Right cardiac atrium (tissue), 5 donors: ENCODE measurements around the gene GMPR2. TPM values are rescaled to one million over a fixed set of nuclear protein-coding genes. Genes with fewer than 3 reads are reported as not detected.
A peak's percentile ranks its signal among the peaks of the same experiment; 100 is the strongest.
"Not testable (repeated sequence)": the region's sequence is repeated elsewhere in the genome, so short reads cannot be mapped to it uniquely, and the experiment has no call there.

Experiments
- ATAC-seq, 2 donors: fragments of 200-7000 bp; cut with Tn5 transposase; one replicate each; pipeline versions ENCODE4 v1.8.0 to v1.9.1; 2020; ENCODE audit warnings: moderate library complexity in 2 of 2, mild to moderate bottlenecking in 1 of 2
- DNase-seq, 3 donors: peaks; one replicate each; pipeline ENCODE4 v3.0.0-alpha.2; 2020
- H3K27ac ChIP-seq: one replicate; pipeline ENCODE4 v1.5.1; 2013; ENCODE audit warnings: mild to moderate bottlenecking, low read length, control low read depth, moderate library complexity
- H3K27me3 ChIP-seq: one replicate; pipeline ENCODE4 v1.6.1; 2013; ENCODE audit not compliant: control insufficient read depth, insufficient read depth
- H3K4me1 ChIP-seq: one replicate; pipeline ENCODE4 v1.6.1; 2013; ENCODE audit warnings: low read length; ENCODE audit not compliant: control insufficient read depth, insufficient read depth
- H3K4me3 ChIP-seq: one replicate; pipeline ENCODE4 v1.5.1; 2013; ENCODE audit warnings: low read length, control low read depth
- H3K9me3 ChIP-seq: one replicate; pipeline ENCODE4 v1.6.1; 2013; ENCODE audit warnings: low read length; ENCODE audit not compliant: control insufficient read depth
- WGBS: extraction: QIAGEN DNeasy Blood & Tissue Kit; methylation state at CpG from one replicate; pipeline ENCODE4 v1.1.7; 2013; 5-methylcytosine and 5-hydroxymethylcytosine counted together
- intact Hi-C, 4 donors: fragments of 100-400 bp; cut with DNase I; formaldehyde crosslinking; loops; one replicate each; pipeline versions ENCODE4 v1.11.0 to v1.14.0; 2022 to 2023
- polyA plus RNA-seq: library from polyadenylated mRNA; stranded (reverse); fragments of 200-250 nt; gene quantifications from one replicate; pipeline ENCODE4 v1.2.3, GENCODE V29; 2013
- total RNA-seq, 4 donors: library from RNA; stranded (reverse); fragmentation: NEBNext Ultra II Directional; extraction: Animal tissue kit (Norgen Biotek cat#: 25700); gene quantifications; one replicate each; pipeline ENCODE4 v1.2.1, GENCODE V29; 2021
- donor health status: healthy with polysubstance abuse.
- donor health status: DM: no; HTN: yes; CAD: no.
- donor health status: DM: no; HTN: no; CAD: no.
- donor health status: DM: no; HTN: yes; CAD: no; lungs with severe emphysema.
- donor health status: DM: yes; HTN: yes; CAD: no.

Gene GMPR2
- total and polyA plus RNA-seq, 5 donors: 30.3 to 45.4 (median 33.9) TPM

- H3K4me1 ChIP-seq, H3K27me3 ChIP-seq, H3K4me3 ChIP-seq, H3K9me3 ChIP-seq, ATAC-seq, H3K27ac ChIP-seq, DNase-seq: not testable (repeated sequence)
- intact Hi-C loops: loop anchor here in 2 of 4 donors (5.0 to 10.0 kb wide), 2 partner anchors 49 to 52 kb away; partner anchors contain the start of genes DHRS1 (in 2 of the 2) and NOP9 (in 2 of the 2)
- WGBS: 92% methylated on average over 11 of the region's 11 CpGs
Measured at GRCh38 chr14:24245350-24245749, 12.6 kb downstream of the GMPR2 start.

GRCh38 chr14:24246765-24247212 lies 14.1 kb downstream of the GMPR2 start:
- intact Hi-C loops: loop anchor here in 2 of 4 donors (5.0 to 10.0 kb wide), 2 partner anchors 48 to 51 kb away; partner anchors contain the start of genes DHRS1 (in 2 of the 2) and NOP9 (in 2 of the 2)
- no peak overlapping the region for H3K27ac ChIP-seq
- DNase-seq: no peak
- H3K4me3 ChIP-seq: no peak overlapping the region
- H3K27me3 ChIP-seq: no peaks in the 10 kb centered on the region
- 88% methylated on average over 3 of the region's 3 CpGs for WGBS
- H3K9me3 ChIP-seq: no peaks in the 10 kb centered on the region
- no peak for ATAC-seq
- peaks cover 3% of the 10 kb centered on the region for H3K4me1 ChIP-seq

GRCh38 chr14:24247422-24247821 lies 14.7 kb downstream of the GMPR2 start:
- H3K27me3 ChIP-seq: no peaks in the 10 kb centered on the region
- 67% methylated on average over 7 of the region's 7 CpGs for WGBS
- H3K9me3 ChIP-seq: no peaks in the 10 kb centered on the region
- intact Hi-C loops: loop anchor here in 2 of 4 donors (5.0 to 10.0 kb wide), 2 partner anchors 47 to 50 kb away; partner anchors contain the start of genes DHRS1 (in 2 of the 2) and NOP9 (in 2 of the 2)
- DNase-seq: no peak
- no peak overlapping the region for H3K27ac ChIP-seq
- no peak for ATAC-seq
- no peak overlapping the region for H3K4me3 ChIP-seq
- peaks cover 3% of the 10 kb centered on the region for H3K4me1 ChIP-seq

- intact Hi-C loops: loop anchor here in 2 of 4 donors (5.0 to 10.0 kb wide), 2 partner anchors 45 to 48 kb away; partner anchors contain the start of genes DHRS1 (in 2 of the 2) and NOP9 (in 2 of the 2)
- peak in 1 of 2 donors; percentile 22 for ATAC-seq
Measured at GRCh38 chr14:24249230-24250021, 16.7 kb downstream of the GMPR2 start.

GRCh38 chr14:24250354-24250753 lies 17.6 kb downstream of the GMPR2 start:
- no peaks in the 10 kb centered on the region for H3K27me3 ChIP-seq
- no peaks in the 10 kb centered on the region for H3K4me1 ChIP-seq
- 56% methylated on average over 4 of the region's 4 CpGs for WGBS
- intact Hi-C loops: no loop called here
- no peak overlapping the region for H3K27ac ChIP-seq
- DNase-seq (no peak), ATAC-seq (no peak)
- H3K9me3 ChIP-seq: no peaks in the 10 kb centered on the region
- no peak overlapping the region for H3K4me3 ChIP-seq

More at GRCh38 chr14:24249230-24250021, 16.7 kb downstream of the GMPR2 start:
- no peaks in the 10 kb centered on the region for H3K4me1 ChIP-seq
- no peak for DNase-seq
- H3K9me3 ChIP-seq: no peaks in the 10 kb centered on the region
- no peaks in the 10 kb centered on the region for H3K27me3 ChIP-seq
- H3K4me3 ChIP-seq: no peak overlapping the region
- 79% methylated on average over 13 of the region's 13 CpGs for WGBS
- no peak overlapping the region for H3K27ac ChIP-seq

- no peaks in the 10 kb centered on the region for H3K9me3 ChIP-seq
- H3K27ac ChIP-seq: no peak overlapping the region
- H3K4me1 ChIP-seq: no peaks in the 10 kb centered on the region
- 77% methylated on average over 1 of the region's 1 CpG for WGBS
- no peaks in the 10 kb centered on the region for H3K27me3 ChIP-seq
- no peak overlapping the region for H3K4me3 ChIP-seq
- DNase-seq (no peak), ATAC-seq (no peak)
- intact Hi-C loops: no loop called here
Measured at GRCh38 chr14:24251880-24252288, 19.2 kb downstream of the GMPR2 start.

GRCh38 chr14:24252289-24253124 lies 19.8 kb downstream of the GMPR2 start:
- no peaks in the 10 kb centered on the region for H3K27me3 ChIP-seq
- WGBS: 78% methylated on average over 11 of the region's 11 CpGs
- H3K27ac ChIP-seq: no peak overlapping the region
- no peaks in the 10 kb centered on the region for H3K9me3 ChIP-seq
- intact Hi-C loops: no loop called here
- H3K4me1 ChIP-seq: no peaks in the 10 kb centered on the region
- H3K4me3 ChIP-seq: no peak overlapping the region
- no peak for ATAC-seq
- no peak for DNase-seq

- 87% methylated on average over 7 of the region's 7 CpGs for WGBS
- no peak overlapping the region for H3K4me3 ChIP-seq
- H3K27ac ChIP-seq: no peak overlapping the region
- intact Hi-C loops: no loop called here
- ATAC-seq (no peak), DNase-seq (no peak)
- H3K9me3 ChIP-seq: no peaks in the 10 kb centered on the region
- no peaks in the 10 kb centered on the region for H3K27me3 ChIP-seq
- no peaks in the 10 kb centered on the region for H3K4me1 ChIP-seq
Measured at GRCh38 chr14:24253936-24254335, 21.2 kb downstream of the GMPR2 start.

- 93% methylated on average over 19 of the region's 19 CpGs for WGBS
Measured at GRCh38 chr14:24254630-24255392, 22.1 kb downstream of the GMPR2 start.

GRCh38 chr14:24255438-24255837 lies 22.7 kb downstream of the GMPR2 start:
- intact Hi-C loops: no loop called here
- Histone ChIP-seq H3K9me3 (no peaks in the 10 kb centered on the region), H3K4me1 (no peaks in the 10 kb centered on the region), H3K27me3 (no peaks in the 10 kb centered on the region), H3K27ac (no peak overlapping the region), H3K4me3 (no peak overlapping the region)
- ATAC-seq (no peak), DNase-seq (no peak)
- 86% methylated on average over 8 of the region's 8 CpGs for WGBS

More at GRCh38 chr14:24254630-24255392, 22.1 kb downstream of the GMPR2 start:
- ATAC-seq (no peak), DNase-seq (no peak)
- Histone ChIP-seq H3K4me3 (no peak overlapping the region), H3K27ac (no peak overlapping the region), H3K9me3 (no peaks in the 10 kb centered on the region), H3K27me3 (no peaks in the 10 kb centered on the region), H3K4me1 (no peaks in the 10 kb centered on the region)
- intact Hi-C loops: no loop called here
